Left lung (tissue), 10 donors: Measurements from ENCODE around the gene MBD4. TPM values are rescaled to one million over a fixed set of nuclear protein-coding genes. Genes with fewer than 3 reads are reported as not detected.
"Not testable (repeated sequence)": the region's sequence is repeated elsewhere in the genome, so short reads cannot be mapped to it uniquely, and the experiment has no call there.

ENCODE experiments used
- ATAC-seq: fragments of 200-7000 bp; cut with Tn5 transposase; one replicate; pipeline ENCODE4 v1.9.1; 2020; ENCODE audit warnings: moderate library complexity
- DNase-seq, 4 donors: peaks; one replicate each; pipeline ENCODE4 v3.0.0-alpha.2; 2013 to 2020
- H3K27ac ChIP-seq, 2 donors: fragments of 200-600 bp; sonication (generic) in 1 of 2; one replicate each; pipeline versions ENCODE4 v1.5.0 to v1.8.0; 2020 to 2021
- H3K27me3 ChIP-seq, 2 donors: fragments of 200-600 bp; sonication (generic) in 1 of 2; one replicate each; pipeline versions ENCODE4 v1.5.0 to v1.8.0; 2020 to 2021
- H3K36me3 ChIP-seq, 2 donors: fragments of 200-600 bp; sonication (generic) in 1 of 2; one replicate each; pipeline versions ENCODE4 v1.5.0 to v1.8.0; 2020 to 2021
- H3K4me1 ChIP-seq, 2 donors: fragments of 200-600 bp; one replicate each; pipeline ENCODE4 v1.8.0; 2021
- H3K4me3 ChIP-seq, 2 donors: fragments of 200-600 bp; sonication (generic) in 1 of 2; one replicate each; pipeline versions ENCODE4 v1.5.0 to v1.8.0; 2020 to 2021; ENCODE audit warnings: mild to moderate bottlenecking in 1 of 2
- H3K9me3 ChIP-seq, 2 donors: fragments of 200-600 bp; sonication (generic) in 1 of 2; one replicate each; pipeline versions ENCODE4 v1.5.0 to v1.8.0; 2020 to 2021
- intact Hi-C, 2 donors: fragments of 100-400 bp; cut with DNase I; formaldehyde crosslinking; loops; one replicate each; pipeline versions ENCODE4 v1.11.2 to v1.14.2; 2022
- polyA plus RNA-seq, 6 donors: library from polyadenylated mRNA; unstranded; fragments of 120-200 nt; gene quantifications; one replicate each; pipeline ENCODE4 v1.2.1, GENCODE V29; 2013; ENCODE audit not compliant: insufficient read length in 6 of 6
- total RNA-seq, 2 donors: library from RNA; stranded (reverse); fragmentation: NEBNext Ultra II Directional; extraction: Animal tissue kit (Norgen Biotek cat#: 25700); gene quantifications; one replicate each; pipeline ENCODE4 v1.2.1, GENCODE V29; 2021
- TF ChIP-seq, protein P1 (sequence below), 2 donors: fragments of 200-600 bp; sonication (generic) in 1 of 2; IDR thresholded peaks; one replicate each; pipeline versions ENCODE4 v1.5.0 to v1.8.0; 2021; ENCODE audit warnings: antibody characterized with exemption in 2 of 2
- donor health status: DM: no; HTN: yes; CAD: no.
- donor health status: DM: no; HTN: no; CAD: no.

MBD4 gene
- total and polyA plus RNA-seq, 8 donors: 29.9 to 62.1 (median 52.2) TPM

DNA sequence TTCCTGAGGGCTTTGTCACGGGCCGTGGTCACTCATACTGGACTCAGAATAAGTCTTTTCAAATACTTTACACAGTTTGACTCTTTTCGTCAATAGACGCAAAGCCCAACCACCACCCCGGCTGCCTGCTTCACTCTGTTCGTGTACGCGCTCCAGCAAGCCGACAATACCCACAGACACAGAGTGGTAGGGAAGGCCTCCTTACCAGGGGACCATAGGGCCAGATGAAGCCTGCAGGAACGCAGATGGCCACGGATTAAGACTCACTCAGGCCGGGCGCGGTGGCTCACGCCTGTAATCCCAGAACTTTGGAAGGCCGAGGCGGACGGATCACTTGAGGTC, 41.0 kb downstream of the MBD4 start:
- H3K36me3 ChIP-seq: peaks cover 0 to 25% of the 10 kb centered on the region in 2 donors
- H3K4me1 ChIP-seq: peaks cover 8 to 37% of the 10 kb centered on the region in 2 donors
- H3K27ac ChIP-seq: peak overlapping the region; percentile 75 to 87
- ATAC-seq (peak; percentile 41), DNase-seq (no peak)
- intact Hi-C loops: no loop called here
- no peaks in the 10 kb centered on the region for H3K27me3 ChIP-seq
- H3K9me3 ChIP-seq: no peaks in the 10 kb centered on the region
- peak overlapping the region; percentile 83 to 92 for H3K4me3 ChIP-seq
- TF ChIP-seq, protein P1, sequence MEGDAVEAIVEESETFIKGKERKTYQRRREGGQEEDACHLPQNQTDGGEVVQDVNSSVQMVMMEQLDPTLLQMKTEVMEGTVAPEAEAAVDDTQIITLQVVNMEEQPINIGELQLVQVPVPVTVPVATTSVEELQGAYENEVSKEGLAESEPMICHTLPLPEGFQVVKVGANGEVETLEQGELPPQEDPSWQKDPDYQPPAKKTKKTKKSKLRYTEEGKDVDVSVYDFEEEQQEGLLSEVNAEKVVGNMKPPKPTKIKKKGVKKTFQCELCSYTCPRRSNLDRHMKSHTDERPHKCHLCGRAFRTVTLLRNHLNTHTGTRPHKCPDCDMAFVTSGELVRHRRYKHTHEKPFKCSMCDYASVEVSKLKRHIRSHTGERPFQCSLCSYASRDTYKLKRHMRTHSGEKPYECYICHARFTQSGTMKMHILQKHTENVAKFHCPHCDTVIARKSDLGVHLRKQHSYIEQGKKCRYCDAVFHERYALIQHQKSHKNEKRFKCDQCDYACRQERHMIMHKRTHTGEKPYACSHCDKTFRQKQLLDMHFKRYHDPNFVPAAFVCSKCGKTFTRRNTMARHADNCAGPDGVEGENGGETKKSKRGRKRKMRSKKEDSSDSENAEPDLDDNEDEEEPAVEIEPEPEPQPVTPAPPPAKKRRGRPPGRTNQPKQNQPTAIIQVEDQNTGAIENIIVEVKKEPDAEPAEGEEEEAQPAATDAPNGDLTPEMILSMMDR (IDR thresholded peaks at IDR 0.05): no peak

- Histone ChIP-seq H3K36me3 (peaks cover 0 to 72% of the 10 kb centered on the region in 2 donors), H3K4me1 (peaks cover 16 to 53% of the 10 kb centered on the region in 2 donors), H3K27ac (peak overlapping the region in 1 of 2 donors; percentile 41)
- H3K4me3 ChIP-seq, ATAC-seq, H3K27me3 ChIP-seq, intact Hi-C loops, DNase-seq, H3K9me3 ChIP-seq: not testable (repeated sequence)
Observed at GRCh38 chr3:129393760-129394564, 45.8 kb downstream of the MBD4 start.

DNA sequence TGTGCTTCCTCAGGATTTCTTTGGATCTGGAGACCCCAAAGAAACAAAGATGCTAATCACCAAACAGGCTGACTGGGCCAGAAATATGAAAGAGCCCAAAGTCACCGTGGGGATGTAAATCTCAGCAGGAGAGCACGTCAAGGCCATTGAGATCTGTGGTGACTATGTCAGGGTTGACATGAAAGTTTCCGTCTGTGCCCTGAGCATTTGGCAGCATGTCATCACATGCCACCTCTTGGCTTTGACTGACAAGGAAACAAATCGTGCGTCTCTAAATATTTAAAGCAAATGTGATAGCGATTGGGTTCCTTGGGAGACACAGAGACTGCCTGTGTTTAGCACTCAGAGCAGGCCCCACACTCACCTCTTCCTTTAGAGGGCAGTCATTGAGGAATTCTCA, 46.5 kb downstream of the MBD4 start:
- intact Hi-C loops: no loop called here
- Histone ChIP-seq H3K4me1 (peaks cover 11 to 50% of the 10 kb centered on the region in 2 donors), H3K9me3 (no peaks in the 10 kb centered on the region), H3K27me3 (no peaks in the 10 kb centered on the region), H3K4me3 (no peak overlapping the region), H3K36me3 (peaks cover 0 to 79% of the 10 kb centered on the region in 2 donors), H3K27ac (peak overlapping the region in 1 of 2 donors; percentile 41)
- ATAC-seq: no peak
- TF ChIP-seq, protein P1 (IDR thresholded peaks at IDR 0.05): no peak
- DNase-seq: no peak

GRCh38 chr3:129392106-129392887, 47.5 kb downstream of the MBD4 start:
- Histone ChIP-seq H3K36me3 (peaks cover 0 to 89% of the 10 kb centered on the region in 2 donors), H3K27ac (peak overlapping the region in 1 of 2 donors; percentile 7), H3K4me1 (peaks cover 8 to 48% of the 10 kb centered on the region in 2 donors)
- DNase-seq, H3K9me3 ChIP-seq, intact Hi-C loops, H3K4me3 ChIP-seq, H3K27me3 ChIP-seq: not testable (repeated sequence)
- ATAC-seq: peak; percentile 63

- H3K4me3 ChIP-seq, DNase-seq, H3K9me3 ChIP-seq, H3K27me3 ChIP-seq, intact Hi-C loops: not testable (repeated sequence)
- Histone ChIP-seq H3K36me3 (peaks cover 0 to 91% of the 10 kb centered on the region in 2 donors), H3K27ac (peak overlapping the region; percentile 27 to 49), H3K4me1 (peaks cover 8 to 43% of the 10 kb centered on the region in 2 donors)
- peak; percentile 44 for ATAC-seq
Observed at GRCh38 chr3:129391583-129391982, 48.2 kb downstream of the MBD4 start.

- DNase-seq (no peak), ATAC-seq (no peak)
- TF ChIP-seq, protein P1 (IDR thresholded peaks at IDR 0.05): no peak
- H3K4me3 ChIP-seq: no peak overlapping the region
- H3K4me1 ChIP-seq: peaks cover 8 to 27% of the 10 kb centered on the region in 2 donors
- H3K36me3 ChIP-seq: peaks cover 0 to 81% of the 10 kb centered on the region in 2 donors
- no peaks in the 10 kb centered on the region for H3K9me3 ChIP-seq
- peak overlapping the region; percentile 15 to 65 for H3K27ac ChIP-seq
- intact Hi-C loops: no loop called here
- no peaks in the 10 kb centered on the region for H3K27me3 ChIP-seq
Observed at GRCh38 chr3:129389572-129389937, 50.2 kb downstream of the MBD4 start.

GRCh38 chr3:129388791-129389571, 50.8 kb downstream of the MBD4 start:
- intact Hi-C loops, H3K9me3 ChIP-seq, H3K4me3 ChIP-seq, DNase-seq, H3K27me3 ChIP-seq: not testable (repeated sequence)
- Histone ChIP-seq H3K4me1 (peaks cover 8 to 27% of the 10 kb centered on the region in 2 donors), H3K36me3 (peaks cover 0 to 79% of the 10 kb centered on the region in 2 donors), H3K27ac (peak overlapping the region; percentile 15 to 65)
- ATAC-seq: peak; percentile 11
